ENCODE data around the gene NCAM1.

DNA sequence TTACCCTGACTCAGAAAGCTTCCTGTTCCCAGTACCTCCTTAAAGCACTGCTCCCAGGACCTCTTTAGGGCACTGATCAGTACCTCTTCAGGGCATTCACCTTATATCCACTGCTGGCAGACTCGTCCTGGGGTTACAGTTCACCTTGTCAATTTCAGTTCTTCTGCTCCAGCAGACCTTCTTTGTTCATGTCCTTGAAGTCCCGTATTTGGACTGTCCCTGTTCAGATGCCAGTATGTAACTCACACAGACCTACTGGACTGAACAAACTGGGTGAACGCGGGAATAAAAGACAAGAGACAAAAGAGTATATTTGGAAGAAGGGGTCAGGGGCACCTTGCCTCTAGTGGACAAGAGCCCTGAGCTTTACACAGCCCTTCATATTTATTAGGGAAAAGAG is 31.8 kb upstream of the NCAM1 start:
- TF ChIP-seq CTCF (IDR thresholded peaks at IDR 0.05; ENCODE audit: extremely low read depth in 1 of 2, insufficient read depth in 1 of 2, low read depth in 1 of 2, low read length in 2 of 2) (no peak), POLR2A (IDR thresholded peaks at IDR 0.05; ENCODE audit: low read depth, low read length) (no peak), EZH2 (IDR thresholded peaks at IDR 0.05; ENCODE audit: borderline replicate concordance, low read depth, low read length, severe bottlenecking) (no peak)

Data from endothelial cell of umbilical vein (primary cell).